Measurements from ENCODE around the gene CEP170.
"Not testable (repeated sequence)": the region's sequence is repeated elsewhere in the genome, so short reads cannot be mapped to it uniquely, and the experiment has no call there.

CEP170 gene

DNA sequence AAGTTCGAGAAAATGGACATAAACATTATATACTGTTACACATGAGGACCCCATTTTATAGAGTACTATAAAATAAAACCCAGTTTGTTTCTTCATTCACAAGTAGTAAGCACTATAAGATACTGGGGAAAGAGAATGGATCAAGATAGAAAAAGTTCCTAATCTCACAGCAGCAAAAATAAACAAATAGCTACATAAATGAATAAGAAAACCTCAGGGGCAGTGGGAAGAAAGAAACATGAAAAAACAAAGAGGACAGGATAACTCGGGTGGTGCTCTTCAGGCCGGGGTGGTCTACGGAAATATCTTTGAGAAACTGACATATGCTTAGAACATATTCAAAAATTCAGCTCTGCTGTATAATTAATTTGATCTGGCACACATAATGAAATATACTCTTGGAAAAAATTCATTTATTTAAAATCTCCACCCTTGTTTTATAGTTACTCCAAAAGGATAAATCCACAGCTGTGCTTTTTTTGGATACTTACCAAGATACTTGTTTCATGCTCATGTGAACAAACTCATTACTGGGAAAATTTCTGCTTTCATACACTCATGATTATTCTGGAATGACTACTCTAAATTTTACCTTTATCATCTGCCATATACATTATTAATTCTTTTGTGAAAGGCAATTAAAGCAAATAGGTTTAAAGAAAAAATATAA is 20.0 kb downstream of the CEP170 start:
- FAIRE-seq (peak; percentile 57), DNase-seq (ENCODE audit: low spot score) (no peak)

DNA sequence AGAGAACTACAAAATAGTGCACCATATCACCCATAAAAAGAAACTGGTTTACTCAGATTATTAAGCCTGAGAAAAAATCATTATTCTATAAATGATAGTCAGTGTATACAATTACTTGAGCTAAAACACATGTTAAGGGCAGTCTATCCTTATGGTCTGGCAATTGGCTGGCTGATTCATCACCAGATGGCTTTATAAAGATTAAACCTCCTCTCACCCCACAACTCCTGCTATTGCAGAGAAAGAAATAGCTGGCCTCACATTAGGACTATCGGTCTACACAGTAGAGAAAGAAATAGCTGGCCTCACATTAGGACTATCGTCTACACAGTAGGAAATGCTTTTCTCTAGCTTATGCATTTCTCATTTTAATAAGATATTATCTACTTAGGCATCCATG is 21.2 kb downstream of the CEP170 start:
- FAIRE-seq (no peak), DNase-seq (ENCODE audit: low spot score) (no peak)

DNA sequence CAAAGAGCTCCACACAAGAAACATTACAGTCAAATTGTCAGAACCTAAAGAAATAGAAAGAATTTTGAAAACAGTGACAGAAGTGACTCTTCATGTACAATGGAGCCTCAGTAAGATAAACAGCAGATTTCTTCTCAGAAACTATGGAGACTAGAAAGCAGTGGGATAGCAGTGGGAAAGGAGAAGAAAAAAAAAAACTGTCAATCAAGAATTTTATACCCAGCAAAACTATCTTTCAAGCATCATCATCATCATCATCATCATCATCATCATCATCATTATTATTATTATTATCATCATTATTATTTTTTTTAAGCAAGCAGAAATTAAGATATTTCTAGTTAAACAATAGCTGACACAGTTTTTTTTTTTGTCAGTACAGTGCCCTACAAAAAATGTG is 24.2 kb downstream of the CEP170 start:
- peak; percentile 56 for DNase-seq (ENCODE audit: low spot score)
- no peak for FAIRE-seq

DNA sequence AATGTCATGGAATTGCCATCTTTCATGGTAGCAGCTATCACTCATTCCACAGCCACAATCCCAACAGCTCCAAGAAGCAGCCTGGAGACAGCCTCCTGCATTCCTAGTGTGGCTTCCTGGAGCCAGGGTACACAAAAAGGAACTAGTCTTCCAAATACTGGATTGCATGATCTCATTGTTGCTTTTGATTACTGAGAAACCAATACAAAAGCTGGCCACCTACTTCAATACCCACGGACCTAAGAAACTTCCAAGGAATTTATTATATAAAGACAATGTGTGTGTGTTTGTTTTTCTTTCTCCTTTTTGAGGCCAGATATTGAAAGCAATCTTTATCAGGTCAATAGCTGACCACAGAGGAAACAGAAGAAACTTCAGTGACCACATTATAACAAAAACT is 25.6 kb downstream of the CEP170 start:
- no peak for DNase-seq (ENCODE audit: low spot score)
- no peak for FAIRE-seq

DNA sequence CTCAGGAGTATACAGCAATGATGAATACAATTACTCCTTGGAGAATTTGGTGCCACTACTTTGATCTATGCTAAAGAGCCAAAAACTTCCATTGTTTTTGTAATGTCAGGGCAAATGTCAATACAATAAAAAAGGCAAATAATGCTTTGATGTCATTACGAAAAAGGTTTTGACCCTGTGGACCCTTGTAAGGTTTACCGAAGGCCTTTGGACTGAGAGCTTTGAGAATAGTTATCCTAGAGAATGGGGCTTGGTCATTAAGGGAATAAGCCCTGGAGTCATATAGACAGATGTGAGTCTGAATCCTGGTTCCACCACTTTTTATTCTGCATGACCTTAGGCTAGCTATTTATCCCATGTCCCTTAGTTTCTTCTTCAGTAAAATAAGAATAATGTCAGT is 27.5 kb downstream of the CEP170 start:
- no peak for FAIRE-seq
- DNase-seq (ENCODE audit: low spot score), result no peak

DNA sequence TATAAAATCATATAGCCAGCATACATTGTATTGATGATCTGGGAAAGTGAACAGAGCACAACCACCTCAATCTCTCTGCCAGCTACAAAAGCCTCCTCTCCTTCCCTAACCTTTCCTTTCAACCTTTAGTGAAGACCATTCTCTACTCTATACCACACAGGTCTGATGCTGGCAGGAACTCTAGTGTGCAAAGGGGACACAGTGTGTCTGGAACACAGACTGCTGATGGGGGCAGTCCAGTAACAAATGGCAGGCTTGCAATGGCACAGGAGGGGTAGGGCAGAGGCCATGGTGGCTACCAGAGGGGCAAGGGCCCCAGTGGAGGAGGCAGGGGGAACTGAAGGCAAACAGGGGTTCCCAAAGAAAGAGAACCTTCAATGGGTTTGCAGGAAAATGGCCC is 37.0 kb downstream of the CEP170 start:
- FAIRE-seq (no peak), DNase-seq (ENCODE audit: low spot score) (no peak)

DNA sequence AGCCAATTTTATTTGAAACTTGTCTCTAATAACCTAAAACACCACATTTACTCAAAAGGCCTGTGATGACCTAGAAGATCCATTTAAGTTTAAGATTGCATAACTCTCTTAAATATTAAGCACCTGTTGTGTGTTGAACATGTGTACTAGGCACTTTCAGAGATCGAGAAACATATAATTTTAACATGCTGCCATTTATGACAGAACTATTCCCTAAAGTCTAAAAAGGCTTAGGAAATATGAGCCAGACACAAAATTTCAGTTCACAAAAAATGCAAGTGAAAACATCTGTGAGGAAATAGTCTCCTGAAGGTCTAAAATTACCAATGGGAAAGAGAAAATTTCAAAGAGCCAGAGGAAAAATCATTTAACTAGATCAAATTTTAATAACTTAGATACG is 37.7 kb downstream of the CEP170 start:
- DNase-seq (ENCODE audit: low spot score) (no peak), FAIRE-seq (no peak)

DNA sequence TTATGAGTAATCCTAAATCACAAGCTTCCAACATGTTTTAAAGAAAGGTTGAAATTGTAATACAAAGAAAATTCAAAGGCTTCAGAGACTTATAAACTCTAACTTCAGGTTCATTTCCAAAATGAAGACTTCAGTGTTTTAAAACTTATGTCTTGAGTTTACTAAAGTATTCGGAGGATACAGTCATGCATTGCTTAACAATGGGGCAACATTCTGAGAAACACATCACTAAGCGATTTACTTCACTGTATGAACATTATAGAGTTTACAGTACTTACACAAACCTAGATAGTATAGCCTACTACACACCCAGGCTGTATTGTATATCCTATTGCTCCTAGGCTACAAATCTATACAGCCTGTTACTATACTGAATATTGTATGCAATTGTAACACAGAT is 38.3 kb downstream of the CEP170 start:
- DNase-seq (ENCODE audit: low spot score), result no peak
- FAIRE-seq, result no peak

DNA sequence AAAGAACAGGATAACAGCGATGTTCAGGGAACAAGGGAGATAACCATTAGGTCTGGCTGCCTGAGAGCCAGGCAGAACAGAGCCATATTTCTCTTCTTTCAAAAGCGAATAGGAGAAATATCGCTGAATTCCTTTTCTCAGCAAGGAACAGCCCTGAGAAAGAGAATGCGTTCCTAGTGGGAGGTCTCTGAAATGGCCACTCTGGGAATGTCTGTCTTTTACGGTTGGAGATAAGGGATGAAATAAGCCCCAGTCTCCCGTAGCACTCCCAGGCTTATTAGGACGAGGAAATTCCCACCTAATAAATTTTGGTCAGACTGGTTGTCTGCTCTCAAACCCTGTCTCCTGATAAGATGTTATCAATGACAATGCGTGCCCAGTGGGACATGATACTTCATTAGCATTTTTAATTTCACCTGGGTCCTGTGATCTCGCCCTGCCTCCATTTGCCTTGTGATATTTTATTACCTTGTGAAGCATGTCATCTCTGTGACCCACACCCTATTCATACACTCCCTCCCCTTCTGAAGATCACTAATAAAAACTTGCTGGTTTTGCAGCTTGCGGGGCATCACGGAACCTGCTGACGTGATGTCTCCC is 39.7 kb downstream of the CEP170 start:
- DNase-seq (ENCODE audit: low spot score); FAIRE-seq: not testable (repeated sequence)

DNA sequence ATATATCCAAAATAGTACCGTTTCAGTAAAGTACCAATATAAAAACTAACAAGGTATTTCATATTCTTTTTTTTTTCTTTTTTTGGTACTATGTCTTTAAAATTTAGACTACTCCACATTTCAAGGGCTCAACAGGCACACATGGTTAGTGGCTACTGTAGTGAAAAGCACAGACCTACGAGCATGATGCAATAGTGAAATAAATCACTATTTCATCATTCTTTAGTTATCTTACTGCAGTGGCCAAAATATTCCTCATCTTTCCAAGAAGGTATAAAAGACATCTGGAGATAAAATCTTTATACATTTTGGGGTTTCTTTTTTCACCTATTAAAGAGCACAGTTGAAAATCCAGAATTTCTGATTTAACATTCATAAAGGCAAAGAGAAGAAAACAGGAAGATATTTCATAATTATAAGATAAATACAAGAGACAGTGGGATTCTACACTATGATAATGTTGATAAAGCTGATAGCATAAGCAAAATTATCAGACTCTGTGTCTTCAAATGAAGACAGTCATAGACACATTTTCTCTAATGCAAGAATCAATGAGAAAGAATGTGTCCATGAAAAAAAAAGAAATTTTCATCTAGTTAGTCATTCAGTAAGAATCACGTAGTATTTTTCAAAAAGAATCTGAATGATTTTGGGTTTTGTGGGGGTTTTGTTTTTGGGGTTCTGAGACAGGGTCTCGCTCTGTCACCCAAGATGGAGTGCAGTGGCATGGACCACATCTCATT is 41.9 kb downstream of the CEP170 start:
- FAIRE-seq (no peak), DNase-seq (ENCODE audit: low spot score) (no peak)

DNA sequence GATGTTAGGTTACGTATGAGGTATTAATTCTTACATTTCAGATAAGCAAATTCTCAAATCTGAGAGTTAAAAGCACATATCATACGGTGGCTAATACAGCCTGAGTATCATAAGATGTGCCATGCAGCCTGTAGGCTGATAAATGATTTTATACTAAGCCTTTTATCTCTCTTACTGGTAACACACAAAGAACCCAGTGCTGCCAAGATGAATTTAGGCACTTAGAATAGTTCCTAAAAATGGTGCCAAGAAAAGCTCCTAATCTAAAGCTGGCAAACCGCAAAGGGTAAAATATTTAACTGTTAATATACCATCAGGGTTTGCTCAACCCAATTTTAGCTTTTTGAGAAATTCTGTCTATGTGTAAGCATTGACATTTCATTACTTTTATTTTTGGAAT is 43.1 kb downstream of the CEP170 start:
- FAIRE-seq; DNase-seq (ENCODE audit: low spot score): not testable (repeated sequence)

DNA sequence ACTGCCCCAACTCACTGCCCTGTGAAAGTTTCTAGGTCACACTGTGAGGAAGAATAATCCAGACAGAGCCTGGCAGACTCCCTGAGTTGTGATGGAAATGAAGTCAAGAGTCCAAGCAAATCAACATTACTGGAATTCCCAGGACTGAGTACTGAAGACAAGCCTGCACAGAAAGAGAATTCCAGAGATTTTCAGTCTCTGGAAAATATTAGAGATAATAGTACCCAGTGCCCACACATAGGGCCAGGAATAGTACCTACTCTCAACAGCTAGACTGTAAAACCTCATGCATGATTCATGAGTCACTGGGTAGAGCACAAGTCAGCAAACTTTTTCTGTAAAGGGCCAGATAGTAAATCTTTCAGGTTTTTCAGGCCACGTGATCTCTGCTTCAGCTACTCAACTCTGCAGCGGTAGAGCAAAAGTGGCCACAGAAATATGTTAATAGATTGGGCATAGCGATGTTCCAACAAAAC is 50.0 kb downstream of the CEP170 start:
- peak; percentile 72 for DNase-seq (ENCODE audit: low spot score)
- peak; percentile 91 for FAIRE-seq

DNA sequence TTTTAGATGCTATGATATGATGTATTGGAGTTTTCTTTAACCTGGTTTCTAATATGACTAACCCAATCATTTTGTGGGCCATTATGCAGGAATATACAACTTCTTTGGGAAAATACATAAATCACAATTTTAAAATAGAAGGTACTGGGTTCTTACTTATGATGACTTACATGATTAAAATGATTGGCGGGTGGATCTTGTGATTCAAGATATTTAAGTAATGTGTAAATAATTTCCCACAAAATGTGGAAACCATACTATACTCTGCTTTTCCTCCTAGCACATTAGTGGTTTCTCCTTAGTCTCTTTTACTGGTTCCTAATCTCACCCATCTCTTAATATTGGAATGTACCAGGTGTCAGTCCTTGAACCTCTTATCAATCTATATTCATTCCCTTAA is 50.7 kb downstream of the CEP170 start:
- not testable (repeated sequence) for DNase-seq (ENCODE audit: low spot score); FAIRE-seq

DNA sequence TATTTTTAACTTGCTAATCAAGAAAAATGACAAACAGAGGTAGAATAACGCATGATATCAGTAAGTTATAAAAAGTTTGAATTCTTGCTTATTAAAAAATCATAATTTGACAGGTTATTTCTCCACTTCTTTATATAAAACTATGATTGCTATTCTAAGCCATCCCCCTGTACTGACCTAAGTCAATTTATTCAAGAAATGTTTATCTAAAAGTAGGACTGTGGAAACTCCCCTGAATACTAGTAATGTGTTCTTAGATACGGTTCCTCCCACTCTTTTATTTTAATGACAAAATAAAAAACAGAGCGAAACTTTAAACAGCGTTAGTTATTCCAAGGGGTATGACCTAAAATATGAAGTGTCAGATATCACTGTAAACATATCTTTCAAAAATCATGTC is 51.9 kb downstream of the CEP170 start:
- not testable (repeated sequence) for DNase-seq (ENCODE audit: low spot score)
- FAIRE-seq, result peak; percentile 59

DNA sequence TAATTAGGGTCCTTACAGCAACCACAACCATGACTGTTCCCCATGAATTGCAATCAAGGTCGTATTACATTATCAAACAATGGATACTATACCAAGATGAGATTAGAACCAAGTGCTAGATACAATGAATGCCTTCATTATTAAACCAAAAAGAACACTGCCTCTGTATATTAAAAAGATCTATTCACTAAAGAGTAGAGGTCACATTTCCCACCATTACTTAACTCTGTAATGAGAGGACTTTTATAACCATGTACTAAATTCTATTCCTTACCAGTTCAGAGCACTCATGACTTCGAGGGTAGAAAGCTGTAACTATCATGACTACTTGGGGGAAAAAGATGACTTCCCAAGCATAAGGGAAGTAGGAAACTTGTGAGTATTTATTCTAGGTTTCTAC is 53.8 kb downstream of the CEP170 start:
- not testable (repeated sequence) for DNase-seq (ENCODE audit: low spot score); FAIRE-seq

DNA sequence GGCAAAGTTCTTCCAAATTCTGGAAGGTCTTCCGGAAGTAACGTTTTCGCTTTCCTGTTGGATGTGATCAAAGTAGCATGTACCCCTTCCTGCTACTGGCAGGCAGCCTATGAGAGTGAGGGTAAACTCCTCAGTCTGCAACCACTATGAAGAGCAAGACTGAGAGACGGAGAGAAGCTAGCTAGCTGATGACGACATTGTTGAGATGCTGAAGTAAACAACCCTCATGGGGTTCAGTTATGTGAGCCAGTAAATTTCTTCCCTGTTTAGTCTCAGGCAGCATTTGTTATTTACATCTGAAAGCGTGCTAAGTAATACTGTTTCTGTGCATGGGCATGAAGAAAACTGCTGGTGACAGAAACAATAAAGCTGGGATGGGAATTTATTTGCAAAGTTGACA is 57.6 kb downstream of the CEP170 start:
- not testable (repeated sequence) for DNase-seq (ENCODE audit: low spot score); FAIRE-seq

DNA sequence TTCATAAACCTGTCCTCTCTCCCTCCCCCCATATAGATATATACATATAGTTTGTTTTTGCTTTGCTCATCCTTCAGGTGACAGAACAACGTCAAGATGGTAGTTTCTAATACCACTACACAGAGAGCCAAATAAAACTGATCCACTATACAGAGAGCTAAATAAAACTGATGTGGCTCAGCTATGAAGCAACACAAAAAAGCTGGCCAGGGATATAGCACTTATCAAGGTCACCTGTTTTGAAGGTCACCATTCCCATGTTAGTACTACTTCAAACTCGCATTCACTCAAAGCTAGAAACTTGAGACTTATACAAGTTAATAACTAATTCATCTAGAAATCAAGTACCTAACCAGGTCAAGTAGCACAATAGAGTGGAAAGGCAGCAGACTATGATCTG is 61.8 kb downstream of the CEP170 start:
- FAIRE-seq; DNase-seq (ENCODE audit: low spot score): not testable (repeated sequence)

DNA sequence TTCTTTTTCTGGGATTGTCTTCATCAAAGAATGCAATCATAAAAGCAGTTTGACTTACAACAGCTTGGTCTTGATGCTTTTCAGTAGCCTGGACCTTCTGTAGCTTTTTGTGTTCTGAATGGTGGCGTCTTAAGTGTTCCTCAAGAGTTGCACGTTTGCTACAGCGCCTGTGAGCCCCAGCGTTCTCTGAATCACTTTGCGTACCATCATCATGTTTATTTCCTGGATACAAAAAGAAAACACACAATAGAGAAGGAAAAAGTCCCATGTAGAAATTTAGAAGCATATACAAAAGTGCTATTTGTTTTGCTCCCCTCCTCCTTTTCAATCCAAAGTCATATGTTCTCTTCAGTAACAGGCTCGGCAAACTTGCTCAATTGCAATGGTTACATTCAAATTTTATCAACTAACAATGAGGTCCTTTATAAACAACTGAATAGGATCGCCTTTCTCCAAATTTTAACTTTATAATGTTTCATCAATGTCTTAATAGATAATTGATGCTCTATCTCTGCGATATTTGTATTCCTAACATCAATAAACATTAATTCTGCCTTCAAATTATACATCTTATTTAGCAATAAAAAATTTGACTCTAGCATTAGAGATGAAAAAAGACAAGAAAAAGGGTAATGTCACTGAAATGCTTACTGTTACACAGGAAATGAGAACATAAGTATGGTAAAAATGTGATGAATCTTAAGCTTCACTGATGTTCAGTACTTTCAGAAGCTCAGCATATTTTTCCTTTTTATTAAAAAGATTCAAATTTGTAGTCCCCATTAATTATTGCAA is 68.7 kb downstream of the CEP170 start:
- FAIRE-seq; DNase-seq (ENCODE audit: low spot score): not testable (repeated sequence)

DNA sequence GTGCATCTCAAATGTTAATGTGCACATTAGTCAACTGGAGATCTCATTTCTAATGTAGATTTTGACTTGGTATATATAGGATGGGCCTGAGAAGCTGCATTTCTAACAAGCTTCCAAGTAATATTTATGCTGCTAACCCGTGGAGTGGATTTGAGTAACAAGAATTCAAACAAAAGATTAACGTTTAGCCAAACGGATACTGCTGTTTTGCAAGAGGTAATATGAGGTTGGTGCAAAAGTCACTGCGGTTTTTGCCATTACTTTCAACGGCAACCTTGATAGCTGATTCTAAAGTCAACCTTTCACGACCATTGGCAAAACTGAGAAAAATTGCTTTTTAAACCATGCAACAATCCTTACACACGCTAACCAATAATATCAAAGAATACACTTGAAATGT is 70.3 kb downstream of the CEP170 start:
- not testable (repeated sequence) for FAIRE-seq; DNase-seq (ENCODE audit: low spot score)

DNA sequence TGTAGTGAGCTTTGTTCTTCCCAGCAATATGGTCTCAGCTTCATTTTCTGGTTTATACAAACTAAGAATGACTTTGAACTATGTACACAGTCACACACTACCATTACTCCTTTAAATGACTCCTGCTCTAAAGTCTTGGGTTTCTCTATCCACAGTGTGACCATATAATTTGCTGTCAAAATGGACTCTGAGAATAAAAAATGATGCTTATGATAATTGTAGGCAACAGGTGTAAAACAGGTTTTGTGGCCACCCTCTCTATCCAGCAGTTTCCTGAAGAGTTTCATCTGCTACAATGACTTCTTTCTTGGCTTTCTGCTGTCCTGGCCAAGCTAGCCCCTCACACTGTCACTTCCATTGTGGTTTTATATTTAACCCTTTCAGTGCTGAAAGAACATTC is 71.4 kb downstream of the CEP170 start:
- not testable (repeated sequence) for FAIRE-seq; DNase-seq (ENCODE audit: low spot score)

DNA sequence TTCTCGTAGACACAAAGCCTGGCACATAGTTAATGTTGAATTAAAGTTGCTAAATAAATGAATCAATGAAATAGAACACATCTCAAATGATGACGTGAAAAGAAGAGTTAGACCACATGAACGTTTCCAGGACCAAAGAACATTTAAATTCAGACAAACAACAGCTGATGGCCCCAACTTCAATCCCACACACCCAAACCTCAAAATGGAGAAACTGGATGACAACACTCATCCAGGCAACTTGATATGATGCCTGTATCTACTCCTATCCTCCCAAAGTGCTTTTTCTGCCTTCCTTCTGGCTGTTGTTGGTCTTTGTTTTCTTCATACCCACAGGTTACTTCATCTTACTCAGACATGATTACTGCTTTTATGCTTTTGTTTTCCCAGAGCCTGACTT is 71.9 kb downstream of the CEP170 start:
- DNase-seq (ENCODE audit: low spot score); FAIRE-seq: not testable (repeated sequence)

Data from RCC 7860 (cell line).